Panc1 (cell line): ENCODE measurements around the gene MB21D2. TPM values are rescaled to one million over a fixed set of nuclear protein-coding genes. Genes with fewer than 3 reads are reported as not detected.
A peak's percentile ranks its signal among the peaks of the same experiment; 100 is the strongest.

ENCODE experiments used
- ATAC-seq: fragments of 200-7000 bp; cut with Tn5 transposase; 2 replicates; pipeline ENCODE4 v1.9.1; 2020; ENCODE audit warnings: mild to moderate bottlenecking, moderate library complexity
- BruUV-seq: library from RNA; stranded (reverse); fragments of 400-500 nt; replicated peaks from 2 replicates; lab custom pipeline; 2021; lab: Mats Ljungman, UMichigan
- CTCF ChIA-PET: fragments of 300-600 bp; sonication (Branson Sonifier 250); formaldehyde crosslinking; loops from one replicate; lab custom pipeline; 2022; ENCODE audit warnings: antibody characterized with exemption; lab: Charles Lee
- POLR2A ChIA-PET: fragments of 300-600 bp; sonication (Branson Sonifier 250); formaldehyde crosslinking; loops from one replicate; lab custom pipeline; 2022; ENCODE audit warnings: antibody characterized with exemption; lab: Charles Lee
- DNase-seq: peaks from one replicate; pipeline ENCODE4 v3.0.0-alpha.2; 2010; ENCODE audit warnings: low read depth, low spot score
- H3K27ac ChIP-seq: 2 replicates; pipeline ENCODE4 v1.5.1; 2011; ENCODE audit warnings: mild to moderate bottlenecking, low read length, inconsistent platforms
- H3K27me3 ChIP-seq: fragments of 200-500 bp; sonication (Bioruptor generic); 2 replicates; pipeline ENCODE4 v1.6.0; 2014; ENCODE audit warnings: low read length, inconsistent platforms; ENCODE audit not compliant: control insufficient read depth, insufficient read depth
- H3K36me3 ChIP-seq: fragments of 200-500 bp; sonication (Bioruptor generic); 2 replicates; pipeline ENCODE4 v1.5.1; 2014; ENCODE audit warnings: inconsistent platforms, mild to moderate bottlenecking, low read length, moderate library complexity; ENCODE audit not compliant: control insufficient read depth, insufficient read depth
- H3K4me1 ChIP-seq: 2 replicates; pipeline ENCODE4 v1.5.1; 2011; ENCODE audit warnings: inconsistent platforms, mild to moderate bottlenecking, low read length, moderate library complexity; ENCODE audit not compliant: control insufficient read depth, insufficient read depth
- H3K4me3 ChIP-seq, 2 experiments: 2 replicates each; pipeline ENCODE4 v1.5.1; 2011 to 2012; ENCODE audit warnings: low read depth in 2 of 2, low read length in 2 of 2, mild to moderate bottlenecking in 2 of 2, inconsistent platforms in 1 of 2, moderate library complexity in 1 of 2
- H3K9me3 ChIP-seq: fragments of 200-500 bp; sonication (Bioruptor generic); 2 replicates; pipeline ENCODE4 v1.5.1; 2014; ENCODE audit warnings: low read depth, mild to moderate bottlenecking, inconsistent platforms, low read length, moderate library complexity; ENCODE audit not compliant: control insufficient read depth, insufficient read depth
- CTCF ChIP-seq: fragments of 450-650 bp; IDR thresholded peaks from 2 replicates; pipeline ENCODE4 v1.5.1; 2017; ENCODE audit warnings: mild to moderate bottlenecking
- POLR2AphosphoS5 ChIP-seq: IDR thresholded peaks from 2 replicates; pipeline ENCODE4 v1.6.1; 2012; ENCODE audit warnings: mild to moderate bottlenecking, low read depth, low read length, moderate library complexity
- REST ChIP-seq, 2 experiments: IDR thresholded peaks; 2 replicates each; pipeline ENCODE4 v1.6.1; 2011 to 2012; ENCODE audit warnings: low read depth in 2 of 2, control low read depth in 1 of 2, low read length in 1 of 2, mild to moderate bottlenecking in 1 of 2, moderate library complexity in 1 of 2; ENCODE audit not compliant: insufficient read depth in 1 of 2
- SIN3A ChIP-seq: IDR thresholded peaks from 2 replicates; pipeline ENCODE4 v1.6.1; 2012; ENCODE audit warnings: low read depth, mild to moderate bottlenecking, low read length, moderate library complexity, borderline replicate concordance; ENCODE audit not compliant: insufficient read depth
- TCF7L2 ChIP-seq: IDR thresholded peaks from 2 replicates; pipeline ENCODE4 v1.6.1; 2011; ENCODE audit warnings: mild to moderate bottlenecking, low read depth, low read length, inconsistent platforms
- in situ Hi-C: cut with HindIII; loops from 2 replicates; pipeline ENCODE4 v1.10.0; 2016; ENCODE audit warnings: low sequenced_read_pairs, low pct_unique_long_range_greater_than_20kb
- intact Hi-C: fragments of 100-400 bp; cut with micrococcal nuclease; formaldehyde crosslinking; loops from one replicate; pipeline ENCODE4 v1.10.0; 2022; ENCODE audit not compliant: unreplicated experiment
- total RNA-seq: library from RNA; stranded (reverse); gene quantifications from one replicate; pipeline ENCODE4 v1.2.1, GENCODE V29; 2021; ENCODE audit not compliant: unreplicated experiment

Gene MB21D2
- total RNA-seq, 1 experiment from 2014 or later: 7.8 TPM

GRCh38 chr3:192870822-192871221, 46.8 kb downstream of the MB21D2 start:
- TF ChIP-seq REST (IDR thresholded peaks at IDR 0.05; ENCODE audit: insufficient read depth in 1 of 2, low read depth in 2 of 2, low read length in 1 of 2) (no peak), SIN3A (no peak), TCF7L2 (no peak), CTCF (no peak), POLR2AphosphoS5 (no peak)
- Histone ChIP-seq H3K9me3 (no peaks in the 10 kb centered on the region), H3K36me3 (no peaks in the 10 kb centered on the region), H3K4me3 (no peak overlapping the region), H3K4me1 (peaks cover 4% of the 10 kb centered on the region; the same call in 1 of the 2 replicates), H3K27me3 (no peaks in the 10 kb centered on the region), H3K27ac (no peak overlapping the region)
- no TSS peak for BruUV-seq
- intact Hi-C loops: no loop called here
- DNase-seq (no peak), ATAC-seq (no peak)
- ChIA-PET POLR2A (no interaction called here), CTCF (no interaction called here)
- in situ Hi-C loops: no loop called here

DNA sequence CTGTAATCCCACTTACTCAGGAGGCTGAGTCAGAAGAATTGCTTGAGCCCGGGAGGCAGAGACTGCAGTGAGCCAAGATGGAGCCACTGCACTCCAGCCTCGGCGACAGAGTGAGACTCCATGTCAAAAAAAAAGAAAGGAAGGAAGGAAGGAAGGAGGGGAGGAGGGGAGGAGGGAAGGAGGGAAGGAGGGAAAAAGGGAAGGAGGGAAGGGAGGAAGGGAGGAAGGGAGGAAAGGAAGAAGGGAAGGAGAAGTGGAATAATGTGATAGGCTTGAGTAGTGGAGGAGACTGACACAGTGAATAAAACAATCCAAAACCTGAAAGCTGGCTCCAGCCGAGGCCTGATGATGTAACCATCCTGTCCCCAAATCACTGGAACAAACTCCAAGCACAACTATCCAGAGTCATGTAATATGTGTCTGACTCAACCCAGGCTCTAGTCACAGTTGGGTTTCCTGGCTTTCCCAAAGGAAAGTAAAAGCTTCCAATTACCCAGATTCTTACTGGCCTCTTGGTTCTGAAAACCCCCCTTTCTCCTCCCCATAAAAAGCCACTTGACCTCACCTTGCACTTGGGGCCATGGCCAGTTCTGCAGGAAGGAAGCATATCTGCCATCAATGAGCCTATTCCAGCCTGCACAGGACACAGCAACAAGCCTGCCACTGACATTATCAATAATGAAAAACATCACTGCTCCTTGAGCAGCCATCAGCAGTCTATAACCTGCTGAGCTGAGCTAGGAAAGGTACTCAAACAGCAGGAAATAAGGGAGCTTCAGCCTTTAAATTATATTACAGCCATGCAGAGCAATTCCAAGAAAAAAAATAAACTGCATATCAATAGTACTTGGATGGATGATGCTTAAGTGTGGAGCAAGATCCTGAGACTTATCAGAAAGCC, 48.3 kb downstream of the MB21D2 start:
- no peak overlapping the region for H3K4me3 ChIP-seq
- no peaks in the 10 kb centered on the region for H3K9me3 ChIP-seq
- POLR2A ChIA-PET: no interaction called here
- no peaks in the 10 kb centered on the region for H3K36me3 ChIP-seq
- CTCF ChIA-PET: no interaction called here
- H3K27ac ChIP-seq: peak overlapping the region; percentile 5; the same call in 1 of the 2 replicates
- intact Hi-C loops: no loop called here
- no TSS peak for BruUV-seq
- peaks cover 4% of the 10 kb centered on the region; the same call in 1 of the 2 replicates for H3K4me1 ChIP-seq
- TF ChIP-seq TCF7L2 (no peak), REST (IDR thresholded peaks at IDR 0.05; ENCODE audit: insufficient read depth in 1 of 2, low read depth in 2 of 2, low read length in 1 of 2) (no peak), SIN3A (no peak), CTCF (no peak), POLR2AphosphoS5 (no peak)
- no peaks in the 10 kb centered on the region for H3K27me3 ChIP-seq
- no peak for DNase-seq
- ATAC-seq: peak; percentile 57; the same call in 1 of the 2 replicates
- in situ Hi-C loops: no loop called here
